ENCODE results near the gene FCHSD2. TPM values are rescaled to one million over a fixed set of nuclear protein-coding genes. Genes with fewer than 3 reads are reported as not detected.
"Not testable (repeated sequence)": the region's sequence is repeated elsewhere in the genome, so short reads cannot be mapped to it uniquely, and the experiment has no call there.

FCHSD2 gene
- total RNA-seq, 1 experiment from 2014 or later, result 10.3 TPM

- DNase-seq (ENCODE audit: low read depth), result no peak
These were observed 82.2 kb downstream of the FCHSD2 start for GRCh38 chr11:73059915-73060314.

GRCh38 chr11:73058989-73059674, 83.0 kb downstream of the FCHSD2 start:
- no peak for DNase-seq (ENCODE audit: low read depth)

- DNase-seq (ENCODE audit: low read depth), result no peak
These were observed 86.3 kb downstream of the FCHSD2 start for GRCh38 chr11:73055655-73056354.

- no peak for DNase-seq (ENCODE audit: low read depth)
These were observed 87.1 kb downstream of the FCHSD2 start for GRCh38 chr11:73055002-73055401.

GRCh38 chr11:73053964-73054363, 88.2 kb downstream of the FCHSD2 start:
- DNase-seq (ENCODE audit: low read depth), result no peak

GRCh38 chr11:73048446-73048845, 93.7 kb downstream of the FCHSD2 start:
- DNase-seq (ENCODE audit: low read depth), result no peak

- DNase-seq (ENCODE audit: low read depth), result no peak
These were observed 94.2 kb downstream of the FCHSD2 start for GRCh38 chr11:73047773-73048371.

- DNase-seq (ENCODE audit: low read depth), result no peak
These were observed 102.1 kb downstream of the FCHSD2 start for GRCh38 chr11:73040046-73040445.

- no peak for DNase-seq (ENCODE audit: low read depth)
These were observed 107.3 kb downstream of the FCHSD2 start for GRCh38 chr11:73034777-73035176.

GRCh38 chr11:73034331-73034730, 107.8 kb downstream of the FCHSD2 start:
- DNase-seq (ENCODE audit: low read depth), result no peak

- no peak for DNase-seq (ENCODE audit: low read depth)
These were observed 112.0 kb downstream of the FCHSD2 start for GRCh38 chr11:73030130-73030529.

GRCh38 chr11:73029403-73029802, 112.7 kb downstream of the FCHSD2 start:
- no peak for DNase-seq (ENCODE audit: low read depth)

- no peak for DNase-seq (ENCODE audit: low read depth)
These were observed 113.5 kb downstream of the FCHSD2 start for GRCh38 chr11:73028611-73029010.

GRCh38 chr11:73027840-73028239, 114.3 kb downstream of the FCHSD2 start:
- not testable (repeated sequence) for DNase-seq (ENCODE audit: low read depth)

GRCh38 chr11:73024639-73025038, 117.5 kb downstream of the FCHSD2 start:
- no peak for DNase-seq (ENCODE audit: low read depth)

GRCh38 chr11:73019996-73020395, 122.1 kb downstream of the FCHSD2 start:
- DNase-seq (ENCODE audit: low read depth), result no peak

- DNase-seq (ENCODE audit: low read depth), result no peak
These were observed 122.7 kb downstream of the FCHSD2 start for GRCh38 chr11:73019449-73019848.

GRCh38 chr11:73018856-73019255, 123.3 kb downstream of the FCHSD2 start:
- DNase-seq (ENCODE audit: low read depth), result no peak

- DNase-seq (ENCODE audit: low read depth), result no peak
These were observed 124.9 kb downstream of the FCHSD2 start for GRCh38 chr11:73017024-73017751.

- DNase-seq (ENCODE audit: low read depth), result no peak
These were observed 129.1 kb downstream of the FCHSD2 start for GRCh38 chr11:73013021-73013420.

GRCh38 chr11:73012121-73012863, 129.8 kb downstream of the FCHSD2 start:
- DNase-seq (ENCODE audit: low read depth), result no peak
